Peyer's patch (tissue), 4 donors: ENCODE results near the gene CDKN1A.

Experiments used
- POLR2A ChIP-seq, 2 donors: fragments of 450-650 bp; IDR thresholded peaks; one replicate each; pipeline ENCODE4 v1.5.1; 2017; ENCODE audit warnings: antibody characterized with exemption in 2 of 2, mild to moderate bottlenecking in 2 of 2, moderate library complexity in 2 of 2
- TF ChIP-seq, protein P1 (sequence below), 6 experiments: fragments of 450-650 bp in 4 of 6; fragments of 200-600 bp in 2 of 6; sonication (generic) in 1 of 6; IDR thresholded peaks; one replicate each; pipeline ENCODE4 v1.5.1; 2017 to 2019; ENCODE audit warnings: antibody characterized with exemption in 6 of 6, mild to moderate bottlenecking in 3 of 6, moderate library complexity in 1 of 6

DNA sequence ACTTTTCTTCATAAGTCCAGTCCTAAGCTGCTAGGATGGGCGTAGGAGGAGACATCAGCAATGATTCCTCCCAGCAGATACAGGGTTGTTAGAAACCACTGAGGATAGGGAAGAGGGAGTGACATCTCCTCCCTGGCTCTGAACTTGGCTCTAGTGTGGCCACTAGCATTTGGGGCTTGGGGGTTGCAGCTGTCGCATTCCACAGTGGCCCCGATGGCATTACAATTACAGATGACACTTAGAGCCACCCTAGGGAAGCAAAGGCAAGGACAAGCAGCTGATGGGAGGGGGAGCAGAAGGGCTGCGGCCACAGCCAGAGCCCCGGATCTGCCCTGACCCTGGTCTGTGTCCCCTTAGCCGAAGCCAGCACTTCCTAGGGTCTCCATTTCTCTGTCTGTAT lies 9.5 kb upstream of the CDKN1A start:
- TF ChIP-seq POLR2A (IDR thresholded peaks at IDR 0.05) = no peak
- TF ChIP-seq, protein P1, sequence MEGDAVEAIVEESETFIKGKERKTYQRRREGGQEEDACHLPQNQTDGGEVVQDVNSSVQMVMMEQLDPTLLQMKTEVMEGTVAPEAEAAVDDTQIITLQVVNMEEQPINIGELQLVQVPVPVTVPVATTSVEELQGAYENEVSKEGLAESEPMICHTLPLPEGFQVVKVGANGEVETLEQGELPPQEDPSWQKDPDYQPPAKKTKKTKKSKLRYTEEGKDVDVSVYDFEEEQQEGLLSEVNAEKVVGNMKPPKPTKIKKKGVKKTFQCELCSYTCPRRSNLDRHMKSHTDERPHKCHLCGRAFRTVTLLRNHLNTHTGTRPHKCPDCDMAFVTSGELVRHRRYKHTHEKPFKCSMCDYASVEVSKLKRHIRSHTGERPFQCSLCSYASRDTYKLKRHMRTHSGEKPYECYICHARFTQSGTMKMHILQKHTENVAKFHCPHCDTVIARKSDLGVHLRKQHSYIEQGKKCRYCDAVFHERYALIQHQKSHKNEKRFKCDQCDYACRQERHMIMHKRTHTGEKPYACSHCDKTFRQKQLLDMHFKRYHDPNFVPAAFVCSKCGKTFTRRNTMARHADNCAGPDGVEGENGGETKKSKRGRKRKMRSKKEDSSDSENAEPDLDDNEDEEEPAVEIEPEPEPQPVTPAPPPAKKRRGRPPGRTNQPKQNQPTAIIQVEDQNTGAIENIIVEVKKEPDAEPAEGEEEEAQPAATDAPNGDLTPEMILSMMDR (IDR thresholded peaks at IDR 0.05) = no peak
